A549 (cell line): ENCODE measurements around the gene NFRKB. TPM values are rescaled to one million over a fixed set of nuclear protein-coding genes. Genes with fewer than 3 reads are reported as not detected.

Experiments used
- ATAC-seq, 2 experiments: fragments of 200-7000 bp in 1 of 2; fragments of >200 bp in 1 of 2; cut with Nextera tagmentation in 1 of 2; cut with Tn5 transposase in 1 of 2; 3 replicates each; pipeline versions ENCODE4 v1.8.0 to v1.9.1; 2018 to 2020; ENCODE audit warnings: mild to moderate bottlenecking in 1 of 2, moderate library complexity in 1 of 2
- CTCF ChIA-PET: fragments of 300-600 bp; sonication (Branson Sonifier 250); formaldehyde crosslinking; extraction: SDS; loops from one replicate; lab custom pipeline; 2021; ENCODE audit warnings: antibody characterized with exemption, inconsistent platforms; lab: Yijun Ruan, JAX
- POLR2A ChIA-PET: fragments of 350-600 bp; formaldehyde crosslinking; extraction: SDS; loops from one replicate; lab custom pipeline; 2021; ENCODE audit warnings: antibody characterized with exemption, inconsistent platforms; lab: Yijun Ruan, JAX
- DNase-seq, 2 experiments: peaks; one replicate each; pipeline versions ENCODE4 v3.0.0 to v3.0.0-alpha.2; 2011 to 2016; ENCODE audit warnings: low read depth in 1 of 2, low spot score in 1 of 2
- FAIRE-seq: peaks from 2 replicates; lab custom pipeline; 2011; peaks lifted over from hg19 to GRCh38; lab: Jason Lieb, UNC
- H3K27ac ChIP-seq, 2 experiments: fragments of >200 bp; sonication (Bioruptor Twin); formaldehyde crosslinking; 3 replicates each; pipeline ENCODE4 v1.5.1; 2016 to 2017
- H3K4me1 ChIP-seq: fragments of >200 bp; sonication (Bioruptor Twin); formaldehyde crosslinking; 3 replicates; pipeline ENCODE4 v1.6.1; 2016
- H3K4me2 ChIP-seq: fragments of >200 bp; sonication (Bioruptor Twin); formaldehyde crosslinking; 3 replicates; pipeline ENCODE4 v1.6.1; 2016
- H3K4me3 ChIP-seq: fragments of >200 bp; sonication (Bioruptor Twin); formaldehyde crosslinking; 3 replicates; pipeline ENCODE4 v1.5.1; 2016
- H3K9me3 ChIP-seq: fragments of >200 bp; sonication (Bioruptor Twin); formaldehyde crosslinking; 3 replicates; pipeline ENCODE4 v1.6.1; 2016
- CBX2 ChIP-seq: fragments of 200-600 bp; sonication (generic); IDR thresholded peaks from 2 replicates; pipeline ENCODE4 v1.6.1; 2016; ENCODE audit warnings: low read depth, mild to moderate bottlenecking, borderline replicate concordance
- CHD2 ChIP-seq: fragments of 150-350 bp; IDR thresholded peaks from 2 replicates; pipeline ENCODE4 v1.6.1; 2014; ENCODE audit warnings: low read length; ENCODE audit not compliant: partially characterized antibody
- CHD4 ChIP-seq: fragments of 200-600 bp; sonication (generic); IDR thresholded peaks from 2 replicates; pipeline ENCODE4 v1.6.1; 2016; ENCODE audit warnings: antibody characterized with exemption, mild to moderate bottlenecking, borderline replicate concordance
- EHF ChIP-seq: fragments of 250-450 bp; sonication (Bioruptor Pico); IDR thresholded peaks from 2 replicates; pipeline ENCODE4 v1.5.0; 2020; ENCODE audit warnings: mild to moderate bottlenecking
- EP300 ChIP-seq, 2 experiments: fragments of >200 bp; sonication (Bioruptor Twin); formaldehyde crosslinking; IDR thresholded peaks; 2 replicates in 1 of 2; 3 replicates in 1 of 2; pipeline ENCODE4 v1.6.1; 2016 to 2017
- HEYL ChIP-seq: fragments of 250-450 bp; sonication (Bioruptor Pico); IDR thresholded peaks from 2 replicates; pipeline ENCODE4 v1.8.0; 2021; ENCODE audit warnings: mild to moderate bottlenecking, moderate library complexity
- HOXA7 ChIP-seq: fragments of 250-450 bp; sonication (Bioruptor Pico); IDR thresholded peaks from 2 replicates; pipeline ENCODE4 v1.5.0; 2020; ENCODE audit warnings: mild to moderate bottlenecking, moderate library complexity
- HOXB5 ChIP-seq: fragments of 250-450 bp; sonication (Bioruptor Pico); IDR thresholded peaks from 2 replicates; pipeline ENCODE4 v1.5.0; 2020; ENCODE audit warnings: mild to moderate bottlenecking, moderate library complexity
- JUNB ChIP-seq: fragments of >200 bp; sonication (Bioruptor Twin); formaldehyde crosslinking; IDR thresholded peaks from 2 replicates; pipeline ENCODE4 v1.6.1; 2016
- KDM1A ChIP-seq: fragments of 200-600 bp; sonication (generic); IDR thresholded peaks from 2 replicates; pipeline ENCODE4 v1.6.1; 2016; ENCODE audit warnings: low read depth, mild to moderate bottlenecking
- KDM5A ChIP-seq: fragments of 200-600 bp; sonication (generic); IDR thresholded peaks from 2 replicates; pipeline ENCODE4 v1.6.1; 2016; ENCODE audit warnings: antibody characterized with exemption, mild to moderate bottlenecking
- MYC ChIP-seq: IDR thresholded peaks from 2 replicates; pipeline ENCODE4 v1.6.1; 2012; ENCODE audit warnings: mild to moderate bottlenecking, inconsistent platforms, low read length, improper control_type of control experiment, borderline replicate concordance
- PHF8 ChIP-seq: fragments of 200-600 bp; sonication (generic); IDR thresholded peaks from 2 replicates; pipeline ENCODE4 v1.6.1; 2016; ENCODE audit warnings: low read depth, mild to moderate bottlenecking, antibody characterized with exemption, moderate library complexity, borderline replicate concordance
- POLR2A ChIP-seq: IDR thresholded peaks from 2 replicates; pipeline ENCODE4 v1.6.1; 2012; ENCODE audit warnings: mild to moderate bottlenecking, low read length
- RAD21 ChIP-seq, 2 experiments: fragments of >200 bp in 1 of 2; sonication (Bioruptor Twin) in 1 of 2; formaldehyde crosslinking in 1 of 2; IDR thresholded peaks in 1 of 2; conservative IDR thresholded peaks in 1 of 2; 2 replicates in 1 of 2; 3 replicates in 1 of 2; pipeline ENCODE4 v1.6.1; 2012 to 2018; ENCODE audit warnings: inconsistent platforms in 1 of 2
- RCOR1 ChIP-seq: fragments of 150-350 bp; IDR thresholded peaks from 2 replicates; pipeline ENCODE4 v1.6.1; 2014; ENCODE audit warnings: antibody characterized with exemption, low read length, low read depth
- RFX5 ChIP-seq: fragments of 450-650 bp; IDR thresholded peaks from 2 replicates; pipeline ENCODE4 v1.7.1; 2014; ENCODE audit warnings: antibody characterized with exemption, mild to moderate bottlenecking, moderate library complexity
- SREBF2 ChIP-seq: fragments of 450-650 bp; IDR thresholded peaks from 2 replicates; pipeline ENCODE4 v1.6.1; 2014; ENCODE audit warnings: mild to moderate bottlenecking, moderate library complexity
- ZNF302 ChIP-seq: fragments of 250-450 bp; sonication (Bioruptor Pico); IDR thresholded peaks from 2 replicates; pipeline ENCODE4 v1.9.0; 2021; ENCODE audit warnings: inconsistent platforms, mild to moderate bottlenecking, moderate library complexity
- ZSCAN20 ChIP-seq: fragments of 250-450 bp; sonication (Bioruptor Pico); IDR thresholded peaks from 2 replicates; pipeline ENCODE4 v1.8.0; 2022; ENCODE audit warnings: mild to moderate bottlenecking, moderate library complexity
- WGBS: methylation state at CpG from one replicate; pipeline ENCODE4 v1.1.6; 2017; ENCODE audit errors: missing lambda C conversion rate; 5-methylcytosine and 5-hydroxymethylcytosine counted together
- polyA plus RNA-seq, 4 experiments: library from polyadenylated mRNA; depleted of rRNA in 3 of 4; stranded (reverse); fragments of >200 nt; fragmentation: RNase III in 1 of 4; extraction: RNeasy Plus Mini Kit Qiagen cat#74134 plus additional on column Dnase treatment in 1 of 4; gene quantifications; 2 replicates in 3 of 4; 3 replicates in 1 of 4; pipeline ENCODE4 v1.2.3, GENCODE V29; 2011 to 2017
- TF ChIP-seq, protein P1 (sequence below): fragments of >200 bp; sonication (Bioruptor Twin); formaldehyde crosslinking; IDR thresholded peaks from 2 replicates; pipeline ENCODE4 v1.6.1; 2016
- TF ChIP-seq, protein P2 (sequence below): IDR thresholded peaks from 2 replicates; pipeline ENCODE4 v1.6.1; 2012; ENCODE audit warnings: low read depth, borderline replicate concordance
- TF ChIP-seq, protein P3 (sequence below): fragments of 450-650 bp; IDR thresholded peaks from 2 replicates; pipeline ENCODE4 v1.6.1; 2014; ENCODE audit warnings: antibody characterized with exemption
- TF ChIP-seq, protein P4 (sequence below): IDR thresholded peaks from 2 replicates; pipeline ENCODE4 v1.6.1; 2012

The NFRKB gene
- polyA plus RNA-seq, 2 of the 4 experiments (the other 2 are of a cell fraction) = 10.2 to 12.6 TPM

DNA sequence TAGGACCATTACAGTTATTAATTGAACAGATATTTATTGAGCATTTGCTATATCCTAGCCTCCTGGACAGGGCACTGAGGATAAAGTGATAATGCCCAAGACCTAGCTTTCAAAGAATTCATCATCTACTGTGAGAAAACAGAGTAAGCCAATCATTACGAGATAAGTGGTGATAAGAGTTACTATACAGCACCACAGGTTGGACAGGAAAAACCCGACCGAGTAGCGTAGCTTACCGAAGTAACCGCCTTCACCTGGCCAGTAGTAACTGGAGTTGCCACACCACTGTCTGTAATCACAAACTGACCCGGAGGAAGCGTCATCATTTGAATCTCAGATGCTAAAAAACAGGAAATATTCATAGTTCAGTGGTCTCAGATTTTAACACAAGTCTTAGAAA is 10.0 kb upstream of the NFRKB start:
- whole genome bisulfite sequencing = 91% methylated on average over 8 of the region's 8 CpGs
- ChIA-PET POLR2A (no interaction called here), CTCF (no interaction called here)
- no peak for FAIRE-seq
- no peak overlapping the region for H3K4me3 ChIP-seq
- TF ChIP-seq JUNB (no peak), CBX2 (no peak), CHD4 (no peak), ZSCAN20 (no peak), HOXA7 (CRISPR knock-in tag) (no peak), EP300 (IDR thresholded peaks at IDR 0.05) (no peak), RFX5 (no peak)
- TF ChIP-seq, protein P1, sequence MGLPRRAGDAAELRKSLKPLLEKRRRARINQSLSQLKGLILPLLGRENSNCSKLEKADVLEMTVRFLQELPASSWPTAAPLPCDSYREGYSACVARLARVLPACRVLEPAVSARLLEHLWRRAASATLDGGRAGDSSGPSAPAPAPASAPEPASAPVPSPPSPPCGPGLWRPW = no peak
- no peak overlapping the region for H3K4me2 ChIP-seq
- H3K4me1 ChIP-seq = no peaks in the 10 kb centered on the region
- no peaks in the 10 kb centered on the region for H3K9me3 ChIP-seq
- no peak for DNase-seq
- H3K27ac ChIP-seq = no peak overlapping the region
- no peak for ATAC-seq

DNA sequence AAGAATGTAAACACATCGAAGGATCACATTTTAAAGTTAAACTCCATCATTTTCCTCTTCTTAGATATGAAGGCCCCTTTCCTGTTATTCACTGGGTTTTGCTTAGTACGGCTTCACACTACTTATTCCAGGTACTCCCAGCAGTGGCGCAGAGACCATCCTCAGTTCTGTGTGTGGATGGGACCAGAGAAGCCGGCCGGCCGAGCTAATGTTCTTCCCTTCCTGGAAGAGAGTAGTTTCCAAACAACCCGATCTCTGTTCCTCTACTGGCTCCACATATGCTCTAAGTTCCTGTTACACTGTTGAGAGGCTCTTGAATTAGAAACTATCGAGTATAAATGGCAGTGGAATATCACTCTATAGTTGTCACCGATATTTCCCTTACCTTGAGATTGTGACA is 684 bp upstream of the NFRKB start:
- DNase-seq = peak in 1 of 2 experiments; percentile 8
- 72% methylated on average over 9 of the region's 9 CpGs for WGBS
- peak overlapping the region; percentile 83 to 100 for H3K27ac ChIP-seq
- TF ChIP-seq POLR2A (no peak), EHF (CRISPR knock-in tag) (no peak), CHD2 (no peak), MYC (no peak), HOXB5 (CRISPR knock-in tag) (no peak), SREBF2 (no peak), ZSCAN20 (no peak), KDM1A (no peak), EP300 (IDR thresholded peaks at IDR 0.05) (no peak), PHF8 (no peak), HEYL (CRISPR knock-in tag) (no peak), ZNF302 (no peak), RAD21 (conservative IDR thresholded peaks at IDR 0.05 in 1 of 2, IDR thresholded peaks at IDR 0.05 in 1 of 2) (no peak), KDM5A (no peak), RCOR1 (no peak)
- TF ChIP-seq, protein P2, sequence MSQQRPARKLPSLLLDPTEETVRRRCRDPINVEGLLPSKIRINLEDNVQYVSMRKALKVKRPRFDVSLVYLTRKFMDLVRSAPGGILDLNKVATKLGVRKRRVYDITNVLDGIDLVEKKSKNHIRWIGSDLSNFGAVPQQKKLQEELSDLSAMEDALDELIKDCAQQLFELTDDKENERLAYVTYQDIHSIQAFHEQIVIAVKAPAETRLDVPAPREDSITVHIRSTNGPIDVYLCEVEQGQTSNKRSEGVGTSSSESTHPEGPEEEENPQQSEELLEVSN = no peak
- TF ChIP-seq, protein P3, sequence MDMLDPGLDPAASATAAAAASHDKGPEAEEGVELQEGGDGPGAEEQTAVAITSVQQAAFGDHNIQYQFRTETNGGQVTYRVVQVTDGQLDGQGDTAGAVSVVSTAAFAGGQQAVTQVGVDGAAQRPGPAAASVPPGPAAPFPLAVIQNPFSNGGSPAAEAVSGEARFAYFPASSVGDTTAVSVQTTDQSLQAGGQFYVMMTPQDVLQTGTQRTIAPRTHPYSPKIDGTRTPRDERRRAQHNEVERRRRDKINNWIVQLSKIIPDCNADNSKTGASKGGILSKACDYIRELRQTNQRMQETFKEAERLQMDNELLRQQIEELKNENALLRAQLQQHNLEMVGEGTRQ = no peak
- TF ChIP-seq, protein P4, sequence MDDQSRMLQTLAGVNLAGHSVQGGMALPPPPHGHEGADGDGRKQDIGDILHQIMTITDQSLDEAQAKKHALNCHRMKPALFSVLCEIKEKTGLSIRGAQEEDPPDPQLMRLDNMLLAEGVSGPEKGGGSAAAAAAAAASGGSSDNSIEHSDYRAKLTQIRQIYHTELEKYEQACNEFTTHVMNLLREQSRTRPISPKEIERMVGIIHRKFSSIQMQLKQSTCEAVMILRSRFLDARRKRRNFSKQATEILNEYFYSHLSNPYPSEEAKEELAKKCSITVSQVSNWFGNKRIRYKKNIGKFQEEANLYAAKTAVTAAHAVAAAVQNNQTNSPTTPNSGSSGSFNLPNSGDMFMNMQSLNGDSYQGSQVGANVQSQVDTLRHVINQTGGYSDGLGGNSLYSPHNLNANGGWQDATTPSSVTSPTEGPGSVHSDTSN = no peak
- TF ChIP-seq, protein P1 = no peak
- H3K4me3 ChIP-seq = peak overlapping the region; percentile 73
- ChIA-PET CTCF (interaction anchor here (2.7 to 3.0 kb wide), 2 partner anchors 14 to 110 kb away, joined by 12 read pairs; no protein-coding TSS in a partner anchor), POLR2A (interaction anchor here (0.8 kb wide), 1 partner anchor 14 kb away, joined by 3 read pairs; no protein-coding TSS in a partner anchor)
- peaks cover 11% of the 10 kb centered on the region; the same call in 1 of the 3 replicates for H3K4me1 ChIP-seq
- ATAC-seq = peak; percentile 6 to 18; a peak in 3 of 6 replicates
- no peak for FAIRE-seq
- peak overlapping the region; percentile 90 for H3K4me2 ChIP-seq
- H3K9me3 ChIP-seq = no peaks in the 10 kb centered on the region
